RCC 7860 (cell line): ENCODE data around the gene PEDS1.
"Not testable (repeated sequence)": the region's sequence is repeated elsewhere in the genome, so short reads cannot be mapped to it uniquely, and the experiment has no call there.

Source experiments
- DNase-seq: peaks from one replicate; pipeline ENCODE4 v3.0.0-alpha.2; 2015; ENCODE audit warnings: low spot score
- FAIRE-seq: peaks from 2 replicates; lab custom pipeline; 2012; peaks lifted over from hg19 to GRCh38; lab: Jason Lieb, UNC

The PEDS1 gene

GRCh38 chr20:50115041-50115512 lies 38.4 kb downstream of the PEDS1 start:
- FAIRE-seq: no peak
- no peak for DNase-seq

- DNase-seq: no peak
- FAIRE-seq: no peak
These were observed 39.9 kb downstream of the PEDS1 start for GRCh38 chr20:50113420-50114224.

GRCh38 chr20:50112512-50113419 lies 40.8 kb downstream of the PEDS1 start, which contains the start of gene UBE2V1:
Gene UBE2V1 (minus strand): TSS chr20:50113150. CDS start chr20:50113128, 22 bp downstream.
- no peak for FAIRE-seq
- DNase-seq: peak; percentile 66

DNA sequence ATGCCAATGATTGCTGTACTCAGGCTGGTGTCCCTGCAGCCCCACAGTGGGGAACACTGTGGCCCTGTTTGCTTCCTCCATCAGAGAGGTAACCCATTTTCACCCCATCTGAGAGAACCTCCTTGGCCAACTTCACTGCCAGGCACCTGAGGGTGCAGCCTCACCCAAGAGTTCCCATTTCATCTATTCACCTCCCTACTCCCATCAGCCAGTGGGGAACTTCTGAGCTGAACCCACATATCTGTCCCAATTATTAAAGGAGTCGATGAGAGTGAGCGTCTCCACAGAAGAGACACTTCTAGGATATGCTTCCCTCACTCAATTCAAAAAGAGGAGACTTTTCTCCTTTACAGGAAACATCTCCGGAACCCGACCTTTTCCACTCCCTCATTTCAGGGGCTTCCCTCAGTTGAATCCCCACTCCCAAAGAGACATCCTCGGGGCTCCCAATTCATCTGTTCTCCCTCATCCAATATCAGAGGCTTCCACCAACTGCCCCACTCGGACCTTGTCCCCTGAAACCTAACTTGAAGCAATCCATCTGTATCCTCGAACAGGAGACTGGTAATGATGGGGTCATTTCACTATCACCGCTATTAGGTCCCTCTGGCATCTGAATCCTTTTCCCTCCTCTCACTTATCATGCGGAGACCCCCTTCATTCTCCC lies 41.6 kb downstream of the PEDS1 start:
- no peak for FAIRE-seq

GRCh38 chr20:50111120-50111828 lies 42.2 kb downstream of the PEDS1 start:
- FAIRE-seq: no peak
- peak; percentile 51 for DNase-seq

More for the DNA sequence above, 41.6 kb downstream of the PEDS1 start:
- no peak for DNase-seq

DNA sequence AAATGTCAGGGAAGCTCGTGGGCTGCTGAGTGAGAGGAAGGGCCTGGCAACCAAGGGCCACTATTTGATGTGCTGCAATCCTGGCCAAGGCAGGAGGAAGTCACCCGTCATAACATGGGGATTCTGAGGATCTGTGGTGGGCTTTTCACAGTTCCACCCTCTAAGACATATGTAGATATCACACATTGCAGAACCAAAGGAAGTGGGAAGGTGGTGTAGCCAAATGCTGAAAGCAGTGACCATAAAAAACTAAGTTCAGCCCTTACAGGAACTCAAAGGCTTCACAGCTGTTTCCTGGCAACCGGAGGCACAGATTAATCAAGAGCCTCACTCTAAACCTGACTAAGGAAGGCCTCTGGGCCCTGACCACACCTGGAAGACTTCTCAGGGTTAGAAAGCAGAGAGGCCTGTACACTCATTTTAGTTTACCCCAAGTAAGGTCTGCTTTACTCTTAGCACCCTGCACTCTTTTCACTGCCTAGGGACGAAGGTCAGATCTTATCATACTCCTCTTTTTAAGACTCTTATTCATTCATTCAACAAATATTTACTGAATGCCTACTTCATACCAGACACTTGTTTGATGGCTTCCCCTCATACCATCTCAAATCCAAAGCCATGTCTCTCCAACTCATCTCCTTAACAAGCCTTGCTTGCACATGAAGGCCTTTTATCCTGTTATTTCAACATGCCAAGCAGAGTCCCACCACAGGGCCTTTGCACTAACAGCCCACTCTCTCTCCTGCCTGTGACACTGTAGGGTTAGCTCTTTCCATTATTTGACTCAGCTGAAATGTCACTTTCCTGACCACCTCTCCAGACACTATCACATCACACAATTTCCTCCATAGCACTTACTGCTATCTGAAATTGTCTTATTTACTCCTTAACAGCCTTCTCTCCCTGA lies 43.1 kb downstream of the PEDS1 start:
- FAIRE-seq (no peak), DNase-seq (peak; percentile 24)

- DNase-seq (no peak), FAIRE-seq (no peak)
These were observed 44.8 kb downstream of the PEDS1 start for GRCh38 chr20:50108556-50109235.

GRCh38 chr20:50107796-50108331 lies 45.7 kb downstream of the PEDS1 start:
- FAIRE-seq: no peak
- no peak for DNase-seq

- no peak for FAIRE-seq
- DNase-seq: no peak
These were observed 46.4 kb downstream of the PEDS1 start for GRCh38 chr20:50107086-50107660.

DNA sequence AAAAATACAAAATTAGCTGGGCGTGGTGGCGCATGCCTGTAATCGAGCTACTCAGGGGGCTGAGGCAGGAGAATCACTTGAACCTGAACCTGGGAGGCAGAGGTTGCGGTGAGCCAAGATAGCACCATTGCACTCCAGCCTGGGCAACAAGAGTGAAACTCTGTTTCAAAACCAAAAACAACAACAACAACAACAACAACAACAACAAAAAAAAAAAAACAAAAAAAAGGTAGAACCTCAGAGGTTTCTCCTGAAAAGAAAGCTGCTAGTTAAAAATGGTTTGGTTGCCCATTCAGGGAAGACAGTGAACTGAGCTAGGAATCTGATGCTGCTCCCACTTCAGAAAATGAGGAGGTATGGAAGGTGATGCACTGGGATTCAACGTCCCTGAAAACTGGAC lies 46.9 kb downstream of the PEDS1 start:
- FAIRE-seq, DNase-seq: not testable (repeated sequence)
